CD8-positive, alpha-beta memory T cell (primary cell): Measurements from ENCODE around the gene P2RX2. TPM values are rescaled to one million over a fixed set of nuclear protein-coding genes. Genes with fewer than 3 reads are reported as not detected.

ENCODE experiments used
- CTCF ChIA-PET: fragments of 350-600 bp; sonication (Branson Sonifier 250); formaldehyde crosslinking; loops from one replicate; lab custom pipeline; 2021; ENCODE audit warnings: antibody characterized with exemption; lab: Charles Lee
- POLR2A ChIA-PET: fragments of 350-600 bp; sonication (Branson Sonifier 250); formaldehyde crosslinking; loops from one replicate; lab custom pipeline; 2021; ENCODE audit warnings: antibody characterized with exemption; lab: Charles Lee
- DNase-seq, 5 donors: peaks; one replicate each; pipeline versions ENCODE4 v3.0.0 to v3.0.0-alpha.2; 2020 to 2022; ENCODE audit warnings: mixed read lengths in 1 of 5
- H3K27ac ChIP-seq: one replicate; pipeline ENCODE4 v1.7.0; 2013; ENCODE audit warnings: low read depth, mild to moderate bottlenecking, low read length, moderate library complexity
- H3K27me3 ChIP-seq: 2 replicates; pipeline ENCODE4 v1.7.0; 2013; ENCODE audit warnings: low read length, mild to moderate bottlenecking; ENCODE audit not compliant: insufficient read depth, poor library complexity, severe bottlenecking
- H3K36me3 ChIP-seq: 2 replicates; pipeline ENCODE4 v1.7.0; 2013; ENCODE audit warnings: mild to moderate bottlenecking, low read length, moderate library complexity; ENCODE audit not compliant: insufficient read depth
- H3K4me1 ChIP-seq: 2 replicates; pipeline ENCODE4 v1.7.0; 2013; ENCODE audit warnings: mild to moderate bottlenecking, low read length, moderate library complexity; ENCODE audit not compliant: insufficient read depth
- H3K4me3 ChIP-seq: 2 replicates; pipeline ENCODE4 v1.7.0; 2013; ENCODE audit warnings: mild to moderate bottlenecking, low read length
- H3K9me3 ChIP-seq: 2 replicates; pipeline ENCODE4 v1.7.0; 2013; ENCODE audit warnings: mild to moderate bottlenecking, low read length
- H3K27ac Mint-ChIP-seq, 8 donors: one replicate each; pipeline ENCODE4 v1.8.0; 2020 to 2021; ENCODE audit warnings: mixed read lengths in 8 of 8, mild to moderate bottlenecking in 6 of 8, inconsistent platforms in 3 of 8, moderate library complexity in 3 of 8
- H3K27me3 Mint-ChIP-seq, 2 donors: one replicate each; pipeline ENCODE4 v1.8.0; 2020 to 2021; ENCODE audit warnings: mixed read lengths in 2 of 2, mild to moderate bottlenecking in 1 of 2, moderate library complexity in 1 of 2
- H3K36me3 Mint-ChIP-seq, 3 donors: one replicate each; pipeline ENCODE4 v1.8.0; 2020 to 2021; ENCODE audit warnings: mixed read lengths in 3 of 3, inconsistent platforms in 1 of 3, mild to moderate bottlenecking in 1 of 3
- H3K4me1 Mint-ChIP-seq, 3 donors: one replicate each; pipeline ENCODE4 v1.8.0; 2020 to 2021; ENCODE audit warnings: mixed read lengths in 3 of 3, inconsistent platforms in 1 of 3, mild to moderate bottlenecking in 1 of 3
- H3K4me3 Mint-ChIP-seq, 7 donors: one replicate each; pipeline ENCODE4 v1.8.0; 2020 to 2021; ENCODE audit warnings: mixed read lengths in 7 of 7, mild to moderate bottlenecking in 6 of 7, moderate library complexity in 4 of 7, inconsistent platforms in 2 of 7
- H3K9me3 Mint-ChIP-seq, 5 donors: one replicate each; pipeline ENCODE4 v1.8.0; 2020 to 2022; ENCODE audit warnings: mixed read lengths in 5 of 5, mild to moderate bottlenecking in 3 of 5, moderate library complexity in 2 of 5, inconsistent platforms in 1 of 5
- polyA plus RNA-seq: library from polyadenylated mRNA; unstranded; fragments of 300-500 nt; fragmentation: Illumina TruSeq; gene quantifications from one replicate; pipeline ENCODE4 v1.2.3, GENCODE V29; 2021
- total RNA-seq, 2 experiments: library from RNA; stranded (reverse); gene quantifications; one replicate each; pipeline ENCODE4 v1.2.3, GENCODE V29; 2021

P2RX2 gene
- total and polyA plus RNA-seq, 3 experiments from 2014 or later = not detected

DNA sequence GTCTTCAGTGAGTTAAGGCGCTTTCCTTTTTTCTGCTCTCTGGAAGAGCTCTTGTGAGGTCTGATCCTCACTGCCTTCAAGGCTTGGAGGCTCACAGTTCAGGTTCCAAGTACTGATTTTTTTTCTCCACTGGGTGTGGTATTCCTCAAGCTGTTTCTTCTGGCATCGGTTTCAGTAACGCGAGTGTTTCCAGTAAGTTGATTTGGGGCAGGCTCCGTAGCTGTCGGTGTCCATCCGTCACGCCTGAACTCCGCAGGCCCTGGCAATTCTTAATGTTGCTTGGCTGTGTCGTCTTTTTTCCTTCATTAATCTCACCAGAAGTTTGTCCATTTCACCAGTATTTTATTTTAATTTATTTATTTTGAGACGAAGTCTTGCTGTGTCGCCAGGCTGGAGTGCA lies 38.8 kb upstream of the P2RX2 start:
- no peak for DNase-seq
- POLR2A ChIA-PET = no interaction called here
- no peak overlapping the region for H3K4me3 ChIP-seq
- Mint-ChIP-seq H3K27me3 (peaks cover 0 to 2% of the 10 kb centered on the region in 2 donors), H3K27ac (peak overlapping the region in 1 of 8 donors; percentile 38), H3K4me1 (no peaks in the 10 kb centered on the region), H3K36me3 (peaks cover 0 to 58% (median 13%) of the 10 kb centered on the region in 3 donors), H3K9me3 (no peaks in the 10 kb centered on the region), H3K4me3 (no peak overlapping the region)
- H3K4me1 ChIP-seq = no peaks in the 10 kb centered on the region
- peaks cover 4% of the 10 kb centered on the region for H3K36me3 ChIP-seq
- CTCF ChIA-PET = no interaction called here
- H3K27me3 ChIP-seq = no peaks in the 10 kb centered on the region
- H3K27ac ChIP-seq = no peak overlapping the region
- no peaks in the 10 kb centered on the region for H3K9me3 ChIP-seq

DNA sequence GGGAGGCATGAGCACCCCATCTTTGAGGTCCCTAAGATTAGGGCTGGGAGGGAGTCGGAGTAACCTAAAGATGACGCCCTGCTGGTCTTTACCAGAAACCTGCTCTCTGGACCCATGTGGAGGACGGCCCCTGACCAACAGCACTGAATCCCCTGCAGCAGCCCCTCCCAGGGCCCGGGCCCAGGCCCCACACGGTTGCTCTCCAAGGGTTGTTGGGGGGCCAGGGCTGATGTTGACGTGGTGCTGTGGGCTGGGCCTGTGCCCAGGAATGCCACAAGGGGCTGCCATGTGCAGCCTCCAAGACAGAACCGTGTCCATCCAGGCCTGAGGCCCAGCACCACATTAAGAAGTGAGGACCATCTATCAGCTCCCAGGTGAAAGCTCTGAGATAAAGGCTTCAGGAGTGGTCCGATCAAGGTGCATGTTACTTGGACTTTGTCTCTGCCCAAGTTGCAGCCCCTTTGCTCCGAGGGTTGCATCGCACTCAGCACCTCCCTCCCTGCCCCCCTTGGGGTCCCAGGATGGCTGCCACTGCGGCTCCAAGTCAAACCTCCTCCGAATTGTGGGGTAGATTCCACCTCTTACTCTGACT lies 37.8 kb upstream of the P2RX2 start:
- peaks cover 0 to 51% (median 13%) of the 10 kb centered on the region in 3 donors for H3K36me3 Mint-ChIP-seq
- no peaks in the 10 kb centered on the region for H3K9me3 Mint-ChIP-seq
- no peaks in the 10 kb centered on the region for H3K9me3 ChIP-seq
- H3K4me3 ChIP-seq = no peak overlapping the region
- peaks cover 4% of the 10 kb centered on the region for H3K36me3 ChIP-seq
- peak overlapping the region in 1 of 8 donors; percentile 46 for H3K27ac Mint-ChIP-seq
- ChIA-PET CTCF (no interaction called here), POLR2A (no interaction called here)
- no peaks in the 10 kb centered on the region for H3K4me1 Mint-ChIP-seq
- no peak for DNase-seq
- H3K4me3 Mint-ChIP-seq = no peak overlapping the region
- H3K27ac ChIP-seq = no peak overlapping the region
- no peaks in the 10 kb centered on the region for H3K27me3 ChIP-seq
- no peaks in the 10 kb centered on the region for H3K4me1 ChIP-seq
- no peaks in the 10 kb centered on the region for H3K27me3 Mint-ChIP-seq

GRCh38 chr12:132581348-132582057 lies 37.1 kb upstream of the P2RX2 start:
- CTCF ChIA-PET = no interaction called here
- H3K4me3 ChIP-seq = no peak overlapping the region
- H3K9me3 ChIP-seq = no peaks in the 10 kb centered on the region
- H3K36me3 ChIP-seq = peaks cover 4% of the 10 kb centered on the region
- Mint-ChIP-seq H3K27me3 (no peaks in the 10 kb centered on the region), H3K4me1 (no peaks in the 10 kb centered on the region), H3K9me3 (no peaks in the 10 kb centered on the region), H3K4me3 (no peak overlapping the region), H3K27ac (no peak overlapping the region), H3K36me3 (peaks cover 0 to 46% (median 13%) of the 10 kb centered on the region in 3 donors)
- DNase-seq = no peak
- H3K27me3 ChIP-seq = no peaks in the 10 kb centered on the region
- POLR2A ChIA-PET = interaction anchor here (0.6 kb wide), 1 partner anchor 401 kb away, joined by 4 read pairs; no protein-coding TSS in a partner anchor
- H3K4me1 ChIP-seq = no peaks in the 10 kb centered on the region
- H3K27ac ChIP-seq = no peak overlapping the region

GRCh38 chr12:132582058-132582420 lies 36.5 kb upstream of the P2RX2 start:
- Mint-ChIP-seq H3K4me3 (no peak overlapping the region), H3K27me3 (no peaks in the 10 kb centered on the region), H3K36me3 (peaks cover 0 to 41% (median 13%) of the 10 kb centered on the region in 3 donors), H3K4me1 (no peaks in the 10 kb centered on the region), H3K27ac (no peak overlapping the region), H3K9me3 (no peaks in the 10 kb centered on the region)
- Histone ChIP-seq H3K4me3 (no peak overlapping the region), H3K27ac (no peak overlapping the region), H3K27me3 (no peaks in the 10 kb centered on the region), H3K9me3 (no peaks in the 10 kb centered on the region), H3K36me3 (peaks cover 4% of the 10 kb centered on the region), H3K4me1 (no peaks in the 10 kb centered on the region)
- DNase-seq = no peak
- CTCF ChIA-PET = no interaction called here
- POLR2A ChIA-PET = interaction anchor here (0.6 kb wide), 1 partner anchor 402 kb away, joined by 4 read pairs; no protein-coding TSS in a partner anchor

- no peaks in the 10 kb centered on the region for H3K9me3 Mint-ChIP-seq
- Histone ChIP-seq H3K36me3 (peaks cover 4% of the 10 kb centered on the region), H3K27me3 (no peaks in the 10 kb centered on the region), H3K27ac (no peak overlapping the region), H3K4me1 (no peaks in the 10 kb centered on the region), H3K9me3 (no peaks in the 10 kb centered on the region), H3K4me3 (no peak overlapping the region)
- CTCF ChIA-PET = no interaction called here
- no peak overlapping the region for H3K27ac Mint-ChIP-seq
- H3K27me3 Mint-ChIP-seq = no peaks in the 10 kb centered on the region
- DNase-seq = no peak
- H3K4me3 Mint-ChIP-seq = no peak overlapping the region
- POLR2A ChIA-PET = interaction anchor here (0.6 kb wide), 1 partner anchor 403 kb away, joined by 4 read pairs; no protein-coding TSS in a partner anchor
- H3K4me1 Mint-ChIP-seq = no peaks in the 10 kb centered on the region
- H3K36me3 Mint-ChIP-seq = peaks cover 0 to 37% (median 12%) of the 10 kb centered on the region in 3 donors
These were observed 35.8 kb upstream of the P2RX2 start for GRCh38 chr12:132582582-132583410.

GRCh38 chr12:132583411-132583710 lies 35.2 kb upstream of the P2RX2 start:
- Histone ChIP-seq H3K4me3 (no peak overlapping the region), H3K4me1 (no peaks in the 10 kb centered on the region), H3K9me3 (no peaks in the 10 kb centered on the region), H3K27me3 (no peaks in the 10 kb centered on the region), H3K27ac (no peak overlapping the region), H3K36me3 (peaks cover 4% of the 10 kb centered on the region)
- no peak overlapping the region for H3K4me3 Mint-ChIP-seq
- H3K27ac Mint-ChIP-seq = no peak overlapping the region
- no peaks in the 10 kb centered on the region for H3K4me1 Mint-ChIP-seq
- DNase-seq = no peak
- CTCF ChIA-PET = no interaction called here
- peaks cover 0 to 33% (median 8%) of the 10 kb centered on the region in 3 donors for H3K36me3 Mint-ChIP-seq
- H3K9me3 Mint-ChIP-seq = no peaks in the 10 kb centered on the region
- H3K27me3 Mint-ChIP-seq = no peaks in the 10 kb centered on the region
- POLR2A ChIA-PET = no interaction called here

DNA sequence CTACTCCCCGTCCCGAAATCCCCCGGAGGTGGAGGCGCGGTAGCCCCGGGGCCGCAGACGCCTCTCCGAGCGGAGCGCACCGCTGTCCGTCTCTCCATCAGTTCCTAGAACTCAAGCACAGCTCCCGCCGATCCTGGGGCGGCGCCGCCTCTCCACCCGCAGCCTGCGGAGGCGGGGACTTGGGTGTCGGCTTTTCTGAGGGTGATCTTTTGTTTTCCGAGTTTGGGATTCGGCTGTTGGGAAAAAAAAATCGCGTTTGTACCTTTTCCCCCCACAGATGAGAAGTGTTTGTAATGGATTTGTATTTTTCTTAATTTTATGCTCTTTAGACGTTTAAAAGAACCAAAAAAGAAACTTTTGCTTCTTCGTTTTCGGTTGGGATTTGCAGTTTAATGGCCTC lies 34.8 kb upstream of the P2RX2 start:
- H3K4me3 Mint-ChIP-seq = no peak overlapping the region
- Histone ChIP-seq H3K4me1 (no peaks in the 10 kb centered on the region), H3K9me3 (no peaks in the 10 kb centered on the region), H3K4me3 (no peak overlapping the region), H3K27me3 (no peaks in the 10 kb centered on the region), H3K36me3 (peaks cover 4% of the 10 kb centered on the region), H3K27ac (no peak overlapping the region)
- H3K27me3 Mint-ChIP-seq = no peaks in the 10 kb centered on the region
- ChIA-PET CTCF (no interaction called here), POLR2A (no interaction called here)
- no peak for DNase-seq
- H3K9me3 Mint-ChIP-seq = no peaks in the 10 kb centered on the region
- H3K36me3 Mint-ChIP-seq = peaks cover 0 to 29% (median 8%) of the 10 kb centered on the region in 3 donors
- no peaks in the 10 kb centered on the region for H3K4me1 Mint-ChIP-seq
- no peak overlapping the region for H3K27ac Mint-ChIP-seq

DNA sequence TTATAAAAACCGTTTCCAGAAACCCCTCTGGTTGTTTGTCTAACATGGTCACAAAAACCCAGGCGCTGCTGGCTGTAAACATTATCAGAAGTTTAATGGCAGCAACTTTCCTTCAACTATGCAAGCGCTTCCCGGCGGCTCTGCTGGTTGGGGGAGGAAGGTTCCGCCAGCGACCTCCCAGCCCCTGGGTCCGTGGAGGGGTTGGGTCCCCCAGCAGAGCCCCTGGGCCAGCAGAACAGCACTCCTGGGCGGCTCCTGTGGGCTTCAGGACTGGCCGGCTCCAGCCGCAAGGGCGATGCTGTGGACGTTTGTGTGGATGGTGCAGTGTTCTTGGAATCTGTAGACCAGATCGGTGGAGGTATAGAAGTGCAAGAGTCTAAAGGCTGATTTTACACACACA lies 34.1 kb upstream of the P2RX2 start:
- no peak overlapping the region for H3K4me3 Mint-ChIP-seq
- H3K9me3 Mint-ChIP-seq = no peaks in the 10 kb centered on the region
- peaks cover 4% of the 10 kb centered on the region for H3K36me3 ChIP-seq
- no peaks in the 10 kb centered on the region for H3K27me3 ChIP-seq
- DNase-seq = no peak
- ChIA-PET POLR2A (no interaction called here), CTCF (no interaction called here)
- H3K27me3 Mint-ChIP-seq = no peaks in the 10 kb centered on the region
- peaks cover 0 to 24% (median 6%) of the 10 kb centered on the region in 3 donors for H3K36me3 Mint-ChIP-seq
- no peak overlapping the region for H3K27ac Mint-ChIP-seq
- no peaks in the 10 kb centered on the region for H3K9me3 ChIP-seq
- no peaks in the 10 kb centered on the region for H3K4me1 Mint-ChIP-seq
- no peak overlapping the region for H3K27ac ChIP-seq
- no peaks in the 10 kb centered on the region for H3K4me1 ChIP-seq
- H3K4me3 ChIP-seq = no peak overlapping the region
